HG03097 (cell line): ENCODE data around the gene TMEM129.
"Not testable (repeated sequence)": the region's sequence is repeated elsewhere in the genome, so short reads cannot be mapped to it uniquely, and the experiment has no call there.

Experiments used
- ATAC-seq: cut with Tn5 transposase; IDR thresholded peaks from one replicate; pipeline ENCODE4 v1.9.1; 2021; ENCODE audit not compliant: unreplicated experiment, low FRiP score

TMEM129 gene

GRCh38 chr4:1703867-1704266 is 17.3 kb downstream of the TMEM129 start:
- no peak for ATAC-seq

DNA sequence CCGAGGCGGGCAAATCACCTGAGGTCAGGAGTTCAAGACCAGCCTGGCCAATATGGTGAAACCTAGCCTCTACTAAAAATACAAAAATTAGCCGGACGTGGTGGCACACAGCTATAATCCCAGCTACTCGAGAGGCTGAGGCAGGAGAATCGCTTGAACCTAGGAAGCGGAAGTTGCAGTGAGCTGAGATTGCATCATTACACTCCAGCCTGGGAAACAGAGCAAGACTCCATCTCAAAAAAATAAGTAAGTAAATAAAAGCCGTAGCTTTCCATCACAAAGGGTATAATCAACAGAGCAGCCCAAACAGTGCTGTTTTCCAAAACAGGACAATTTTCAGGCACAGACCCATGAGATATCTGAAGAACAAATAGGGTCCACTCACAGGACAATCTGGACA is 19.5 kb downstream of the TMEM129 start:
- ATAC-seq, result not testable (repeated sequence)

- no peak for ATAC-seq
Measured at GRCh38 chr4:1695913-1696312, 25.2 kb downstream of the TMEM129 start.

- ATAC-seq, result no peak
Measured at GRCh38 chr4:1693131-1693896, 27.8 kb downstream of the TMEM129 start.

DNA sequence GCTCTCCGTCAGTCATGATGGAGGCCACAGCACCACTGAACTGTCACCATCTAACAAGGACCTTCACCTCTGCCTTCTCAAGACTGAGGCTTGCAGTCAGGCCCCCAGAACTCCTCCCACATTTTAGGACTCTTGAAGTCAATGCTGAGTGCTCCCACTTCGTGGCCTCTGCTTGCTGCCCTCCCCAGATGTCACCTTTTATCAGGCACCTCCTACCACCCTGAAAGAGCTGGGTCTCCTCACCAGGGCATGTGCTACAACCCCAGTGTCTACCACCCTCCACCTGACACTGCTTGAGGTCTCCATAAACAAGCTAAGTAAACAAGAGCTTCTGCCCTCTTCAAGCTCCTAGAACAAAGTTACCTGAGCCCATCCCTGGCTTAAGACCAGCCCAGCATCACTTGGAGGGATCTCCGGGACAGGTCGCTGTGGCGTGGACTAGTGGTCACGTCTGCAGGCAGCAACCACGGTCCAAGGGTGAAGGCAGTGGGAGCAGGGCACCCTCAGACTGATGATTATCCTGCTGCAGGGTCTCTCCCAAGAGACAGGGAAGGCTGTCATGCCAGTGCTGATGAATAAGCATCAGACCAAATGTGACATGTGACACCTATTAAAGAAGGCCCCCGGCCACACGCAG is 29.3 kb downstream of the TMEM129 start:
- no peak for ATAC-seq

GRCh38 chr4:1690698-1691097 is 30.4 kb downstream of the TMEM129 start:
- ATAC-seq, result no peak

DNA sequence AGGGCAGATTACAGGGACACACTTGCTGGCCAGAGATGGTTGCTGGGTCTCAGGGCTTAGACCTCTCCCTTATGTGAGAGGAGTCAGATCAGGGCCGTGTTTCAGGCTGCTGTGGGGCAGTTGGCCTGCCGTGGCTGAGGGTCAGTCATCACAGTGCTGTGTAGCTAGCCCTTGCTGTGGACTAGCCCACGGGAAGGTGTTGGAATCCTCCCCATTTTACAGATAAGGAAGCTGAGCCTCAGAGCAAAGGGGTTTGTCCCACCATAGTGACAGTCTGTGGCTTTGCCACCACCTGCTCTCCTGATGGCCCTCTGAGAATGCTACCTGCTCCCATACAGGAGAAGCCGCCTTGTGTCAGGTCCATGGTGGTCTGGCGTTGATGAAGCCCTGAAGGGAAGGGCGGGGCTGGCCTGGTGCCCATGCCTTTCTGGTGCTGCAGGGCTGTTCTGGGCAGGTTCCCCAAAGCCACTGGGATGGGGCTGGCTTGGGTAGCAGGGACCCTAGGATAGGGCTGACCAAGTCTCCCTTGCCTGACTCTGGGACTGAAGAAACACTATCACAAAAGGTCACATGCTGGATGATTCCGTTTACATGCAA is 34.6 kb downstream of the TMEM129 start:
- no peak for ATAC-seq

- ATAC-seq, result no peak
Measured at GRCh38 chr4:1685235-1686150, 35.6 kb downstream of the TMEM129 start.

- no peak for ATAC-seq
Measured at GRCh38 chr4:1684506-1685234, 36.5 kb downstream of the TMEM129 start.

GRCh38 chr4:1683736-1684505 is 37.2 kb downstream of the TMEM129 start, which contains the start of gene FAM53A:
Gene FAM53A, minus strand, starts transcription at chr4:1684313. Its CDS starts 15,572 bp downstream, at chr4:1668741.
- peak; percentile 82 for ATAC-seq

GRCh38 chr4:1683261-1683735 is 37.8 kb downstream of the TMEM129 start:
- ATAC-seq, result no peak

GRCh38 chr4:1682860-1683259 is 38.3 kb downstream of the TMEM129 start:
- no peak for ATAC-seq

- ATAC-seq, result no peak
Measured at GRCh38 chr4:1678244-1678643, 42.9 kb downstream of the TMEM129 start.

- ATAC-seq, result no peak
Measured at GRCh38 chr4:1676605-1677525, 44.3 kb downstream of the TMEM129 start.

- no peak for ATAC-seq
Measured at GRCh38 chr4:1675802-1676137, 45.4 kb downstream of the TMEM129 start.

DNA sequence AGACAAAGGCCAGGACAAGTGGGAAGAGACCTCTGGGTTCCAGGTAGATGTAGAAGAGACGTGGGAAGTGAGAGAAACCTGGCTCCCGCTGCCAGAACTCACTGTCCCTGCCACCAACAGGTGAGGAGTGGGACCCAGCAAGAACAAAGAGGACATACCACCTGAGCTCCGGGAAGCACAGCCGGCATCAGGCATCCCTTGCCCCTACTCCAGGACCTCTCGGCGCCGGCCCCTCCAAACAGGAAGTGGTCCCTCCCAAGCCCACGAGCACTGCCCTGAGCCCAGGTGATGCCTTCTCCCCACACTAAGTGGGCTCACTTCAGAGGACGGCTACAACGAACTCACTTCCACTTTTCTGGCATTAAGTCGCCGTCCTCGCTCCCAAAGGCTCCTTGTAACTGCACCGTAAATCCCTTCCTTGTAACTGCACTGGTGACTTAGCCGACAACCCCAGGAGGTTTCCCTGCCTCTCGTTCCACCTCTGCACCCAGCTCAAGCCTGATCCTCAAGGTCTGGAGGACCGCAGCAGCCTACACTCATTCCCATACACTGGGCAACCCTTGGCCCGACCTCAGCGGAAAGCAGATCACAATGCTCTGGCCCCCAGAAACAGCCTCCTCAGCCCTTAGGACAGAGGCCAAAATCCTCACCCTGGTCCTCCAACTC is 45.9 kb downstream of the TMEM129 start:
- no peak for ATAC-seq

GRCh38 chr4:1674682-1675081 is 46.4 kb downstream of the TMEM129 start:
- ATAC-seq, result no peak

GRCh38 chr4:1673671-1674070 is 47.5 kb downstream of the TMEM129 start:
- no peak for ATAC-seq
